ENCODE data around the gene ACHE.
"Not testable (repeated sequence)": the region's sequence is repeated elsewhere in the genome, so short reads cannot be mapped to it uniquely, and the experiment has no call there.

The ACHE gene

DNA sequence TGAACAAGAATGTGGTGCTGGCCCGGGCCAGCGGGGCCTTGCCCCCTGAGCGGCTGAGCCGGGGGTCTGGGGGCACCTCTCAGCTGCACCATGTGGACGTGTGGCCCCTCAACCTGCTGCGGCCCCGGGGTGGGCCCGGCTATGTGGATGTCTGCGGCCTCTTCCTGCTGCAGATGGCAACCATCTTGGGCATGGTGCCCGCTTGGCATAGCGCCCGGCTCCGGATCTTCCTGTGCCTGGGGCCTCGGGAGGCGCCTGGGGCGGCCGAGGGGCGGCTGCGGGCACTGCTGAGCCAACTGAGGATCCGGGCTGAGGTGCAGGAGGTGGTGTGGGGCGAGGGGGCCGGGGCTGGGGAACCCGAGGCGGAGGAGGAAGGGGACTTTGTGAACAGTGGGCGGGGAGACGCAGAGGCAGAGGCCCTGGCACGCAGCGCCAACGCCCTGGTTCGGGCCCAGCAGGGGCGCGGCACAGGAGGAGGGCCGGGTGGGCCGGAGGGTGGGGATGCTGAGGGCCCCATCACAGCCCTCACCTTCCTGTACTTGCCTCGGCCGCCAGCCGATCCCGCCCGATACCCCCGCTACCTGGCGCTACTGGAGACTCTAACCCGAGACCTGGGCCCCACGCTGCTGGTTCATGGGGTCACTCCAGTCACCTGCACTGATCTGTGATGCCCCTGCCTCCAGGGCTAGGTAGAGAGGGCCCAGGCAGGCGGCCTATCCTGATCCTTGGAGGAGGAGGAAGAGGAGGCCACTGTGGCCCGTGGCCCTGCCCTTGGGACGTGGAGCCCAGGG lies 29.6 kb downstream of the ACHE start:
- in situ Hi-C loops (cut with HindIII; ENCODE audit: low sequenced_read_pairs), result no loop called here

DNA sequence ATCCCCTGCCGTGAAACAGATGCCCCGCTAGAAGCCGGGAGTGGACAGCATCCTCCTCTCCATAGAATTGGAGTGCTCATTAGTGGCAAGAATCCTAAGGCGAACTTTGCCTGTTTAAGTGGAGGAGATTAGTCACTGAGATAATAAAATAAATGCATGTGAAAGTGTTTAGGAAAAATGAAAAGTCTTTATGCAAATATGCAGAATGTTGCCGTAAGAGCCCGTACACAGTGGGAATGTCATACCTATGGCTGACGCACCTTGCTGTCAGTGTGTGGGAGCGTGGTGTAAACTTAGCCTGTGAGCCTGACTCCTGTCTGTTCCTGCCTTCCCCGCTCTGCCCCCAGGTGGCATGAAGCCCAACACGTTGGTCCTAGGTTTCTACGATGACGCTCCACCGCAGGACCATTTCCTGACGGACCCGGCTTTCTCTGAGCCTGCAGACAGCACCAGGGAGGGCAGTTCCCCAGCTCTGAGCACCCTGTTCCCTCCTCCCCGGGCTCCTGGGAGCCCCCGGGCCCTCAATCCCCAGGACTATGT lies 30.2 kb downstream of the ACHE start:
- in situ Hi-C loops (cut with HindIII; ENCODE audit: low sequenced_read_pairs), result no loop called here

DNA sequence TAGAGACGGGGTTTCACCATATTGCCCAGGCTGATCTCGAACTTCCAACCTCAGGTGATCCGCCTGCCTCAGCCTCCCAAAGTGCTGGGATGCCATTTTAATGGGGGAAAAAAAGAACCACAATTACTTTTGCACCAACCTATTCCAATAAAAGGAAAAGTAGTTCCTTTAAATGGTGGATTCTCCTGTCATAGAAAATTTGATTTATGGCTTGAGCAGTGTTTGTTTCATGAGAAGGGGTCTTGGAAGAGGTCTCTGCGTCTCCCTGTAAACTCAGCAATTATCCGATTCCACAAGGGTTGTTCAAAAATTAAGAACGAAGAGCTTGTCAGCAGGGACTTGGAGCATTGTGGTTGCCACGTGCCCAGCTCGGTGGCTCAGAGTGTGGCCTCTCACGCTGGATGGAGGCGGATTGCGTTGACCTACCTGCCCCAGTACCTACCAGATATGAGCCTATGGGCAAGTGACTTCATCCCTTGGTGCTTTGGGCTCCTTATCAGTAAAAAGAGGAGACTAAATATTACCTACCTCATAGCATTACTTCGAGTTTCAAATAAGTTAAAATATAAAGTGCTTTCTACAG lies 31.3 kb downstream of the ACHE start:
- in situ Hi-C loops (cut with HindIII; ENCODE audit: low sequenced_read_pairs), result no loop called here

DNA sequence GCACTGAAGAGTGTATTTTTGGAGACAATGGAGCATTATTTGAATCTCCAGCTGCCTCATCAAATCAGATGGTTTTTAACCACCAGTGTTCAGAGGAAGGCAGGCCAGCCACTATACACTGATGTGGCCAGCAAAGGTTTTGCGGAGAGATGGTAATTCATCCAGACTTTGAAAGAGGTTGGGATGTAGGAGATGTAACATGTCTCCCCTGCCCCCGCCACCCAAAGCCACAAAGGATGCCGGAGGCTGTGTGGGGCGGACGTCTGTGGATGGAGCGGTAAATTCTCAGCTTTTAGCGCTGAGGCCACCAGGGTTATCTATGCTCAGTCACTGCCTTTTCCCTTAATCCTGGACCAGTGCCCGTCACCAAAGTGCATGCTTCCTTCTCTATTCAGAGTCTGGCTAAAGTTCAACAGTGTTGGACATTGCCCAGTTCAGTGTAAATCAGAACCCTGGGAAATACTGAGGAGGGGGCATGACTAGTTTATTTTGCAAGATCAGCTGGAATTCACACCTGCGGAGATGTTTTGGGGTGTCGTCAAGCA lies 32.2 kb downstream of the ACHE start:
- in situ Hi-C loops (cut with HindIII; ENCODE audit: low sequenced_read_pairs), result no loop called here

DNA sequence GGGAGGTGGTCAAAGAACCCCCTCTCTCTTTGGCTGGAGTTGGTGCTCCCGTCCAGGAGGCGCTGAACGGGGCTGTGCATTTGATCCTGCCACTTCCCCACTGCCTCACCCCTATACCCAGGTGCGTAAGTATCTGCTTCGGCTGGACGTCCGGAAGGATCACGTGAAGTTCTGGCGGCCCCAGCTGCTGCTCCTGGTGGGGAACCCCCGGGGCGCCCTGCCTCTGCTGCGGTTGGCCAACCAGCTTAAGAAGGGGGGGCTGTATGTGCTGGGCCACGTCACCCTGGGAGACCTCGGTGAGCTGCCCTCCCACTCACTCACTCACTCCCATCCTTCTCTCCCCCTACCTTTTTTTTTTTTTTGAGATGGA lies 34.1 kb downstream of the ACHE start:
- in situ Hi-C loops (cut with HindIII; ENCODE audit: low sequenced_read_pairs), result no loop called here

DNA sequence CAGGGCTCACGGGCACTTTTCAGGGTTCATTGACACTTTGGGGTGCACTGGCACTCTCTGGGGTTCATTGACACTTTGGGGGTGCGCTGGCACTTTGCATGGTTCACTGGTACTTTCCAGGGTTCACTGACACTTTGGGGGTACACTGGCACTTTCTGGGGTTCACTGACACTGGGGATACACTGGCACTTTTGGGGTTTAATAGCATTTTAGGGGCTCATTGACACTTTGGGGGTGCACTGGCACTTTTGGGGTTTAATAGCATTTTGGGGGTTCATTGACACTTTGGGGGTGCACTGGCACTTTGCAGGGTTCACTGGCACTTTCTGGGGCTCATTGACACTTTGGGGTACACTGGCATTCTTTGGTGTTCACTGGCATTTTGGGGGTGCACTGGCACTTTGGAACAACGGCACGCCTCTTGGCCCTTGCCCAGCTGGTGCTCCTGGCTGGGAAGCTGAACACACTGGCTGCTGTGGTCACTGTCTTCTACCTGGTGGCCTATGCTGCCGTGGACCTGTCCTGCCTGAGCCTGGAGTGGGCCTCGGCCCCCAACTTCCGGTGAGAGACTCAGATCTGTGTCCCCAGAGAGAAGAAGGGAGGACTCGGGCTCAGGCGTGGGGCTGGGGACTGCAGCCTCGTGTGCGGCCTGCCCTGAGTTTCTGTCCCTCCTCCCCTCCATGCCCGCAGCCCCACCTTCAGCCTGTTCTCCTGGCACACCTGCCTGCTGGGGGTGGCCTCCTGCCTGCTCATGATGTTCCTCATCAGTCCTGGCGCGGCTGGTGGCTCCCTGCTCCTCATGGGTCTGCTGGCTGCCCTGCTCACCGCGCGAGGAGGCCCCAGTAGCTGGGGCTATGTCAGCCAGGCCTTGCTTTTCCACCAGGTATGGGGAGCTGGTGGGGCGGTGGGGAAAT lies 34.7 kb downstream of the ACHE start:
- in situ Hi-C loops (cut with HindIII; ENCODE audit: low sequenced_read_pairs), result no loop called here

DNA sequence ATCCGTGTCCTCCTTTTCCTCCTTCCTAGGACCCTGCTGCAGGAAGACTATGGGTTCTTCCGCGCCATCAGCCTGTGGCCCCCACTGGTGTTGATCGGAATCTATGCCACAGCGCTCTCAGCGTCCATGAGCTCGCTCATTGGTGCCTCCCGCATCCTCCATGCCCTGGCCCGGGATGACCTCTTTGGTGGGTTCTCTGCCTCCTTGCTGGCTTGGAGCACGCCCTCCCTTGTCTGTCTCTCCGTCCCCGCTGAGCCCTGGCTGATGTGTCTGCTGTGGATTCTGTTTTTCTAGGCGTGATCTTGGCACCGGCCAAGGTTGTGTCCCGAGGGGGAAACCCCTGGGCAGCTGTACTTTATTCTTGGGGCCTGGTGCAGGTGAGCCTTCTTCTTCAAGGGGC lies 35.8 kb downstream of the ACHE start:
- in situ Hi-C loops (cut with HindIII; ENCODE audit: low sequenced_read_pairs), result no loop called here

DNA sequence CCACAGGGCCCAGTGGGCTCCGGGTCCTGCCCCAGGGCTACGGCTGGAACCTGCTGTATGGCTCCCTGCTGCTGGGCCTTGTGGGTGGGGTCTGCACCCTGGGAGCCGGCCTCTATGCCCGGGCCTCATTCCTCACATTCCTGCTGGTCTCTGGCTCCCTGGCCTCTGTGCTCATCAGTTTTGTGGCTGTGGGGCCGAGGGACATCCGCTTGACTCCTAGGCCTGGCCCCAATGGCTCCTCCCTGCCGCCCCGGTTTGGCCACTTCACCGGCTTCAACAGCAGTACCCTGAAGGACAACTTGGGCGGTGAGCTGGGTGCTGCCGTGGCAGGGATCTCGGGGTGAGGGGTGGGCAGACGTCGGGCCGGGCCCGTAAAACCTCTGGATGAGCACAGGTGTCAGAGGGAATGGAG lies 38.8 kb downstream of the ACHE start:
- in situ Hi-C loops (cut with HindIII; ENCODE audit: low sequenced_read_pairs), result no loop called here

DNA sequence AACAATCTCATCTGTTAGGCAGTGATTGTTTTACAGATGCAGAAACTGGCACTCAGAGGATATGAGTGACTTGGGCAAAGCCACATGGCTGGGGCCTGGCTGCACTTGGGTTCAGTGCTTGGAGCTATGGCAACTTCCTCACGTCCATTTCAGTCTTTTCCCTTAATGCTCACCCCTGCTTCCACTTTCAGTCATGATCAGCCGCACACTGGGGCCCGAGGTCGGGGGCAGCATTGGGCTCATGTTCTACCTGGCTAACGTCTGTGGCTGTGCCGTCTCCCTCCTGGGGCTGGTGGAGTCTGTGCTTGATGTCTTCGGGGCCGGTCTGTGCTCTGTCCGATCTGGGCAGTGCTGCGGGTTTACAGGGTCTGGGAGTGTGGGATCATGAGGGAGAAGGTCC lies 40.2 kb downstream of the ACHE start:
- in situ Hi-C loops (cut with HindIII; ENCODE audit: low sequenced_read_pairs), result no loop called here

DNA sequence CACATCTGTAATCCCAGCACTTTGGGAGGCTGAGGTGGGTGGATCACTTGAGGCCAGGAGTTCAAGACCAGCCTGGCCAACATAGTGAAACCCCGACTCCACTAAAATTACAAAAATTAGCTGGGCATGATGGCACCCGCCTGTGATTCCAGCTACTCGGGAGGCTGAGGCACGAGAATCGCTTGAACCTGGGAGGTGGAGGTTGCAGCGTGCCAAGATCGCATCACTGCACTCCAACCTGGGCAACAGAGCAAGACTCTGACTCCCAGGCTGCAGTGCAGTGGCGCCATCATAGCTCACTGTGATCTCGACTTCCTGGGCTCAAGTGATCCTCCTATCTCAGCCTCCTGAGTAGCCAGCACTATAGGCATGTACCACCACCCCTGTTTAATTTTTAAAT lies 40.8 kb downstream of the ACHE start:
- in situ Hi-C loops (cut with HindIII; ENCODE audit: low sequenced_read_pairs), result not testable (repeated sequence)

DNA sequence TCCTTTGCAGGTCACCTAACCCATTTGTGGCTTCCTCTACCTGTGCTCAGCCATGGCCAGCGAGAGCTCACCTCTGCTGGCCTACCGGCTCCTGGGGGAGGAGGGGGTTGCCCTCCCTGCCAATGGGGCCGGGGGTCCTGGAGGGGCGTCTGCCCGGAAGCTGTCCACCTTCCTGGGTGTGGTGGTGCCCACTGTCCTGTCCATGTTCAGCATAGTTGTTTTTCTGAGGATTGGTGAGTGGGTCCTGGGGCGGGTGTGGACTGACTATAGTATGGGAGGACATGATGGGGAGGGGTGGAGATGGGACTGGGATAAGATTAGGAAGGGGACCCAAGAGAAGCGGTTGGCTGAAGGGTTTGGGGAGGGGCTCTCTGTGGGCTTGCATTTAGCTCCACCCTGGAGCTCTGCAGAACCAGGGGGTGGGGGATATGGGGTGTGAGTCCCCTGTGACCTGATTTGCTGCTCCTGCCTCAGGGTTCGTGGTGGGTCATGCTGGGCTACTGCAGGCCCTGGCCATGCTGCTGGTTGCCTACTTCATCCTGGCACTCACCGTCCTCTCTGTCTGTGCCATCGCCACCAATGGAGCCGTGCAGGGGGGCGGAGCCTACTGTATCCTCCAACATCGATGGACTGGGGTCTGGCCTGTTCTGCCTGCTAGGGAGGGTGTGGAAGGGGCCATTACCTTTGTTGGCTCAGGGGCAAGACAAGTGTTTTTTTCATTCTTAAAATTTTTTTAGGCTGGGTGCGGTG lies 41.4 kb downstream of the ACHE start:
- in situ Hi-C loops (cut with HindIII; ENCODE audit: low sequenced_read_pairs), result no loop called here

DNA sequence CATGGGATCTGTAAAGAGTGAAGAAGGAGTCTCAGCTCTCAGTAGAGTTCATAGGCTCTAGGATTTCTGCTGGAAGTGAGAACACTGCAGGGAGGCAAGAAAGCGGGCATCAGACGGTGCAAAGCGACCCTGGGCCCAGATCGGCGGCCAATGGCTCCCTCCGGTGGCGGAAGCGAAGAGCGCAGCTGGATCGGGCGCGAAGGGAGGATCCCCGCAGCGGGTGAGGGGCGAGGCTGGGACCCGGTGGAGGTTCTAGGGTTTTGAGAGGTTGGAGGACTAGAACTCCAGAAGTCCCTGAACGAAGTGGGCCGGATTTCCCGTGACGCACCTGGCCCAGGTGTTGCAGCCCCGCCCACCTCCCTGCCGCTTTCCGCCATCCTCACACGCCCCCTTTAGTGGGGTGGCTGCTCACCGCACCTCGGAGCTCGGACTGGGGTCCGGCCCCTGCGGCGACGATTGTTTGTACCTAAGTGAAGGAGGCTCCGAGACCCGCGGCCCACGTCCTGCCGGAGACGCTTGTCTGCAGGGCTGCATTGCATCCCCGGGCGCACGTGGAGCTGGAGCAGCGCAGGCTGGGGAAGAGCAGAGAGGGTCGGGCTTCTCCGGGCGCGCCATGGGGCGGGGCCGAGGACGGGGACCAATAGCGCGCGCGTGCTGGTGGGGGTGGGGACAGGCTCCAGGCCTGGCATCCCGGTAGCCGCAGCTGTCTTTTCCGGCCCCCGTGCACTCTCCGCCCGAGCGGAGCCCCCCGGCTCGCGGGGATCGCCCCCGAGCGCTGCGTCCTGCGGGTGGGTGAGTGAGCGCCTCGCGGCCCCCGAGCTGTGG lies 43.4 kb downstream of the ACHE start, which contains the start of gene SLC12A9:
TSS of gene SLC12A9 (plus strand) at position 666 of the 825 bp plus-strand sequence. CDS start 1,485 bp downstream, outside the sequence.
- in situ Hi-C loops (cut with HindIII; ENCODE audit: low sequenced_read_pairs), result no loop called here

DNA sequence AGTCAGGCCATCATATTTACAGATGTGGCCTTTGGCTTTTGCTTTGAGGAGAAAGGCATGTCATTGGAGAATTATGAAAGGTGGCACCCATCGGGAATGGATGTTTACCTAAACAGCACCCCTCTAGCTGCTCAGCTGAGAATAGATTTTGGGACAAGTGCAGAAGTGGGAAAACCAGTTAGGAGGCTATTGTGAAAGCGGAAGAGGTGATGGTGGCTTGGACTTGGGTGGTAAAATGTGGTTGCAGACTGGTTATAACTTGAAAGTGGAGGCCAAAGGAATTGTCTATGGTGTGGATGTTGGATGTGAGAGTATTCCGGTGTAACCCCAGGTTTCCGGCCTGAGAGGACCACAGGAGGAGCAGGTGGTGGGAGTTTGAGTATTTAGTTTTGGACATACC lies 48.3 kb downstream of the ACHE start:
- in situ Hi-C loops (cut with HindIII; ENCODE audit: low sequenced_read_pairs), result loop anchor here (5.0 to 25.0 kb wide), 2 partner anchors 80 to 135 kb away; partner anchors contain the start of genes EPO and POP7

DNA sequence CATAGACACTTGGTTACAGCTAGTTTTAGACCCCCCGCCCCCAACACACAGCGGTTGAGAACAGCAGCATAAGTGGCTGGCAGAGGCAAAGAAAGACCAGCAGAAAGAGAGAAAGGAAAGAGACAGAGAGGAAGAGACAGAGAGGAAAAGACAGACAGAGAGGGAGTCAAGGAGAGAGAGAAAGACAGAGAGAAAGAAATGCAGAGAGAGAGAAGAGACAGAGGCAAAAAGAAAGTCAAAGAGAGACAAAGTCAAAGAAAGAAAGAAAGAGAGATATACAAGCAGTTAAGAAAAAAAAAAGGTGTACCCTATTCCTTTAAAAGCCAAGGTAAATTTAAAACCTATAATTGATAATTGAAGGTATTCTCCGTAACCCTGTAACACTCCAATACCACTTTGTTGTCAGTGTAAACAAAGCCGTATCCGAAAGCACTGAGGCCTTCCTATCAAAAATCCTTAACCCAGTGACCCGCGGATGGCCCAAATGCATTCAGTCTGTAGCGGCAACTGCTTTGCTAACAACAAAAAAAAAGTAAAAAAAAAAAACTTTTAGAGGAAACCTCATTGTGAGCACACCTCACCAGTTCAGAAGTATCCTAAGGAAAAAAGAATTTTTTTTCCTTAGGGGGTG lies 55.1 kb downstream of the ACHE start:
- in situ Hi-C loops (cut with HindIII; ENCODE audit: low sequenced_read_pairs), result loop anchor here (25.0 kb wide), 1 partner anchor 128 kb away; the partner anchor contains the start of genes EPO and POP7
